Measurements from ENCODE around the gene LAMTOR1.

DNA sequence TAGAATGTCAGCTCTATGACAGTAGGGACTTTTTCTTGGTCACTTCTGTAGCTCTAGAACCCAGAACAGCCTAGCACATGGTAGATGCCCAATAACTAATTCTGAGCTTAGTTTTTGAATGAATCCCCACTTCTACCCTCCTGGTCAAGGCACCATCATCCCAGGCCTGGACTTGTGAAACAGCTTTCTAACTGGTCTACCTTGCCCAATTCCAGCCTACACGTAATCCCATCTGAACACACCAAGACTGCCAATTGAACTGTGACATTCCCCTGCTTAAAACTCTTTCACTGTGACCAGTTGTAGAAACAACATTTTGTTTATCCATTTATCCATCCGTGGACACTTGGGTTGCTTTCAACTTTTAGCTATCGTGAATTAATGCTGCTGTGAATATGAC lies 26.3 kb upstream of the LAMTOR1 start:
- TF ChIP-seq POLR2A (IDR thresholded peaks at IDR 0.05) (no peak), CTCF (IDR thresholded peaks at IDR 0.05) (no peak), POLR2AphosphoS5 (IDR thresholded peaks at IDR 0.05) (no peak)

Measured in suprapubic skin (tissue), 4 donors.